ENCODE results near the gene C10orf88. TPM values are rescaled to one million over a fixed set of nuclear protein-coding genes. Genes with fewer than 3 reads are reported as not detected.

The C10orf88 gene
- total RNA-seq, 4 donors from 2014 or later = 5.2 to 7.2 (median 6.3) TPM

DNA sequence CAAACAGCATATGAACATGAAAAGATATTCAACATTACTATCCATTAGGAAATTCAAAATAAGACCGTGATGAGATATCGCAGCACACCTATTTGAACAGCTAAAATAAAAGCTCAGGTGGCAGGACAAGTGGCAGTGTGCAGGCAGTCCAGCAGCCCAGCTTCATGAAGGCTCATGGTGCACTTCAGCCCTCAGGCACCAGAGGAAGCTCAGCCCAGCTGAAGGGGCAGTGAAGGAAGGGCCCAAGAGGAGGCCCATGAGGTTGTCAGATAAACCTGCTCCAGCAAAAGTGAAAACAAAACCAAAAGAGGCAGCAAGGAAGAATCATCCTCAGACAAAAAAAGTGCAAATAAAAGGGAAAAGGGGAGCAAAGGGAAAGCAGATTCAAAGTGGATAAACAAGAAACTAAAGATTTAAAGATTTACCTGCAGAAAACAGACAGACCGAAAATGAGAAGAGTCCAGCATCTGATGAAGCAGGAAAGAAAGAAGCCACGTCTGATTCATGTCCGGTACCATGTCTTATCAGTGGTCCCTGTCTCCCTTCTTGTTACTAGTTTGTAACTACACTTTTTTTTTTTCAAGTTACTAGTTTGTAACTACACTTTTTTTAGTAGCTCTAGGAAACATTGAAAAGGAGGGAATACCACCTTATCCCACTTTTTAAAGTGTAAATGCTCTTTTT is 59.6 kb downstream of the C10orf88 start:
- WGBS, 2 donors = 88 to 91% methylated on average over 5 of the region's 5 CpGs
- no peaks in the 10 kb centered on the region for H3K9me3 ChIP-seq

GRCh38 chr10:122884166-122884565 is 69.9 kb downstream of the C10orf88 start:
- TF ChIP-seq EP300 (IDR thresholded peaks at IDR 0.05) = no peak
- TF ChIP-seq, protein P1, sequence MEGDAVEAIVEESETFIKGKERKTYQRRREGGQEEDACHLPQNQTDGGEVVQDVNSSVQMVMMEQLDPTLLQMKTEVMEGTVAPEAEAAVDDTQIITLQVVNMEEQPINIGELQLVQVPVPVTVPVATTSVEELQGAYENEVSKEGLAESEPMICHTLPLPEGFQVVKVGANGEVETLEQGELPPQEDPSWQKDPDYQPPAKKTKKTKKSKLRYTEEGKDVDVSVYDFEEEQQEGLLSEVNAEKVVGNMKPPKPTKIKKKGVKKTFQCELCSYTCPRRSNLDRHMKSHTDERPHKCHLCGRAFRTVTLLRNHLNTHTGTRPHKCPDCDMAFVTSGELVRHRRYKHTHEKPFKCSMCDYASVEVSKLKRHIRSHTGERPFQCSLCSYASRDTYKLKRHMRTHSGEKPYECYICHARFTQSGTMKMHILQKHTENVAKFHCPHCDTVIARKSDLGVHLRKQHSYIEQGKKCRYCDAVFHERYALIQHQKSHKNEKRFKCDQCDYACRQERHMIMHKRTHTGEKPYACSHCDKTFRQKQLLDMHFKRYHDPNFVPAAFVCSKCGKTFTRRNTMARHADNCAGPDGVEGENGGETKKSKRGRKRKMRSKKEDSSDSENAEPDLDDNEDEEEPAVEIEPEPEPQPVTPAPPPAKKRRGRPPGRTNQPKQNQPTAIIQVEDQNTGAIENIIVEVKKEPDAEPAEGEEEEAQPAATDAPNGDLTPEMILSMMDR (IDR thresholded peaks at IDR 0.05) = no peak
- no peak for TF ChIP-seq POLR2A (IDR thresholded peaks at IDR 0.05)
- Histone ChIP-seq H3K36me3 (no peaks in the 10 kb centered on the region), H3K4me3 (no peak overlapping the region), H3K9me3 (no peaks in the 10 kb centered on the region), H3K27ac (no peak overlapping the region), H3K27me3 (no peaks in the 10 kb centered on the region), H3K4me1 (peaks cover 0 to 13% (median 0%) of the 10 kb centered on the region in 4 donors)
- WGBS, 2 donors = 86 to 90% methylated on average over 1 of the region's 1 CpG
- DNase-seq (ENCODE audit: low spot score in 2 of 2) = no peak

More for the DNA sequence above, 59.6 kb downstream of the C10orf88 start:
- TF ChIP-seq, protein P1 (IDR thresholded peaks at IDR 0.05) = no peak
- no peak for TF ChIP-seq POLR2A (IDR thresholded peaks at IDR 0.05)
- no peak for TF ChIP-seq EP300 (IDR thresholded peaks at IDR 0.05)
- Histone ChIP-seq H3K27me3 (no peaks in the 10 kb centered on the region), H3K36me3 (no peaks in the 10 kb centered on the region), H3K4me1 (no peaks in the 10 kb centered on the region), H3K4me3 (no peak overlapping the region), H3K27ac (no peak overlapping the region)
- DNase-seq (ENCODE audit: low spot score in 2 of 2) = no peak

- DNase-seq (ENCODE audit: low spot score in 2 of 2) = no peak
- Histone ChIP-seq H3K27me3 (no peaks in the 10 kb centered on the region), H3K9me3 (no peaks in the 10 kb centered on the region), H3K4me3 (no peak overlapping the region), H3K27ac (no peak overlapping the region), H3K36me3 (no peaks in the 10 kb centered on the region), H3K4me1 (peaks cover 0 to 26% (median 0%) of the 10 kb centered on the region in 4 donors)
- TF ChIP-seq POLR2A (IDR thresholded peaks at IDR 0.05) (no peak), EP300 (IDR thresholded peaks at IDR 0.05) (no peak)
- TF ChIP-seq, protein P1 (IDR thresholded peaks at IDR 0.05) = no peak
These were observed 71.3 kb downstream of the C10orf88 start for GRCh38 chr10:122882766-122883165.

Other genes with a start within 250 kb of the C10orf88 start
- gene CUZD1, start 108.4 kb downstream of the C10orf88 start, total RNA-seq = 1 to 10 TPM in 3 of 4 donors, not detected in 1; 1.2 to 5.7 (median 1.9) TPM
- 10 to 100 TPM in 1 of 4 donors, 1 to 10 TPM in 3; 2.8 to 10.0 (median 6.7) TPM for gene FAM24B, start 74.6 kb downstream of the C10orf88 start, total RNA-seq
- gene FAM24A, start 43.6 kb downstream of the C10orf88 start, total RNA-seq = not detected
- 10 to 100 TPM in 1 of 4 donors, 1 to 10 TPM in 3; 1.2 to 11.6 (median 3.9) TPM for gene PSTK, start 26.2 kb upstream of the C10orf88 start, total RNA-seq
- 10 to 100 TPM in 3 of 4 donors, 1 to 10 TPM in 1; 7.2 to 16.4 (median 13.8) TPM for gene IKZF5, start 54.6 kb upstream of the C10orf88 start, total RNA-seq
- gene ACADSB, start 54.8 kb upstream of the C10orf88 start, total RNA-seq = 10 to 100 TPM; 17.4 to 26.8 (median 24.7) TPM
- gene HMX3, start 181.7 kb upstream of the C10orf88 start, total RNA-seq = not detected
- gene HMX2, start 193.9 kb upstream of the C10orf88 start, total RNA-seq = not detected
- gene BUB3, start 200.2 kb upstream of the C10orf88 start, total RNA-seq = 100 to 1,000 TPM in 1 of 4 donors, 10 to 100 TPM in 3; 68.1 to 100 (median 73.4) TPM

Data from tibial nerve (tissue), 4 donors.